Superior temporal gyrus (tissue), 1 donor: ENCODE results near the gene TRIP13.

Experiments
- DNase-seq: peaks from one replicate; pipeline ENCODE4 v3.0.0-alpha.2; 2016; ENCODE audit errors: extremely low spot score

The TRIP13 gene

DNA sequence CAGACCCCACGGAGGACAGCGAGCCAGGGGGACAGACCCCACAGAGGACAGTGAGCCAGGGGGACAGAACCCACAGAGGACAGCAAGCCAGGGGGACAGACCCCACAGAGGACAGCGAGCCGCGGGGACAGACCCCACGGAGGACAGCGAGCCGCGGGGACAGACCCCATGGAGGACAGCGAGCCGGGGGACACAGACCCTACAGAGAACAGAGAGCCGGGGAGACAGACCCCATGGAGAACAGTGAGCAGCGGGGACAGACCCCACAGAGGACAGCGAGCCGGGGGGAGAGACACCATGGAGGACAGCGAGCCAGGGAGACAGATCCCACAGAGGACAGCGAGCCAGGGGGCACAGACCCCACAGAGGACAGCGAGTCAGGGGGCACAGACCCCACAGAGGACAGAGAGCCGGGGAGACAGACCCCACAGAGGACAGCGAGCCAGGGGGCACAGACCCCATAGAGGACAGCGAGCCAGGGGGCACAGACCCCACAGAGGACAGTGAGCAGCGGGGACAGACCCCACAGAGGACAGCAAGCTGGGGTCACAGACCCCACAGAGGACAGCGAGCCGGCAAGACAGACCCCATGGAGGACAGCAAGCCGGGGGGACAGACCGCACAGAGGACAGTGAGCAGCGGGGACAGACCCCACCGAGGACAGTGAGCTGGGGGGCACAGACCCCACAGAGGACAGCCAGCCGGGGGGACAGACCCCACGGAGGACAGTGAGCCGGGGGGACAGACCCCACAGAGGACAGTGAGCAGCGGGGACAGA, 37.5 kb upstream of the TRIP13 start:
- DNase-seq = no peak

DNA sequence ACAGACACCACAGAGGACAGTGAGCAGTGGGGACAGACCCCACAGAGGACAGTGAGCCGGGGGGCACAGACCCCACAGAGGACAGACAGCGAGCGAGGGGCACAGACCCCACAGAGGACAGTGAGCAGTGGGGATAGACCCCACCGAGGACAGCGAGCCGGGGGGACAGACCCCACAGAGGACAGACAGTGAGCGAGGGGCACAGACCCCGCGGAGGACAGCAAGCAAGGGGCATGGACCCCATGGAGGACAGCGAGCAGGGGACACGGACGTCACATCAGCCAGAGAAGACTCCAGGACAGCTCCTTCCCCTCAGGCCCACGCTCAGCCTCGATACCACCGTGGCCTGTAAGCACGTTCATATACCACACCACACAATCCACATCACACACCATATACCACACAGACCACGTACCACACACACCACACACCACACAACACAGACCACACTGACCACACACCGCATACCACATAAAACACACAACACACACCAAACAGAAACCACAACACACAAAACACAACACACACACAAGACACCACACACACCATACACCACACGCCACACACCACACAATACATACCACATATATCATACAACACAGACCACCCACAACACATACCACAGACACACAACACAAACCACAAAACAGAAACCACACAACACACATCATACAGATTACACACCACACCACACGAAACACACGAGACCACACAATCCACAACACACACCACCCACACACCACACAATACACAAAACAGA, 36.7 kb upstream of the TRIP13 start:
- DNase-seq = no peak

DNA sequence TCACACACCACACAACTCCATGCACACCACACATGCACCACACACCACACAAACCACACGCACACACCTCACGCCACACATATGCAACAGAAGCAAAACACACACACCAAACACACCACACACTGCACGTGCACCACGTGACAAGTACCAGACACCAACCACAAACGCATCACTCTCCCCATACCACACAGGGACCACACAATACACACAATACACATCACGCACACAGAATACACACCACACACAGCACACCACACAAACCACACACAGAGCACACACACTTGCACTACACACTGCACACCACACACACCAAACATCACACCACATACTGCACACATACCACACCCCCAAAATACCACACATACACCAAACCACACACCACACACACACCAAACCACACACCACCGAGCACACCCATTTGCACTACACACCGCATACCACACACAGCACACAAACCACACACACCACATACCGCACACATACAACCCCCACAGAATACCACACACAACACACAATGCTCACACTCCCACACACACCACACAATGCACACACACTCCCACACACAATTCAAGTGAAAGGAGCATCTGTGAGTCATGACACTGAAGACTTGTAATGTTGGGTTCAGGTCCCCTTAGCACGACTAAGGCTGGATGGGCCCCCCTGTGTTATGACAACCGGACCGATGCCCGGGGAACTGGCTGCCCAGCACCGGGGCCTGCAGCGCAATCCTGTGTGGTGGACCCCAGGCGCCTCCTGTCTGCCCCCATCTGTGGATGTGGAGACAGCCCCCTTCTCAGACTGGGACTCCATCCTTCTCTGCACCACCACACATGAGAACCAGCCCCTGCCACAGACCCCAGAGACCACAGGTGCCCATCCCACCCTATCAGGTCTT, 35.9 kb upstream of the TRIP13 start:
- no peak for DNase-seq

DNA sequence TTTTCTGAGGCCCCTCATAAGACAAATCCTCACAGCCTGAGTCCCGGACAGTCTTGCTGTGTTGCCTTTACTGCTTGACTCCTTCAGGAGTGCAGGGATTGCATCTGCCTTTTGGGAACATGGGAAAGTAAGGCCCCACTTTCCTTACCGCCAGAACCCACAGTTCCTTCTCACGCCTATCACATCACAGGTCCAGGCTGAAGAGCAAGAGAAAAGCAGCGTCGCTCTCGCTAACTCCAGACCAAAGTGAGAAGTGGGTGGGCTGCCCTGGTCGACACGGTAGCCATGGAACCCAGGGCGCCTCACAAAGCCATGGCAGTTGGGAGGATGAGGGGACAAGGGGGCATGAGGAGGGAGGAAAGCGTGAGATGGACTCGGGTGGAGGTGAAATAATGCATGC, 34.0 kb upstream of the TRIP13 start:
- DNase-seq = no peak

DNA sequence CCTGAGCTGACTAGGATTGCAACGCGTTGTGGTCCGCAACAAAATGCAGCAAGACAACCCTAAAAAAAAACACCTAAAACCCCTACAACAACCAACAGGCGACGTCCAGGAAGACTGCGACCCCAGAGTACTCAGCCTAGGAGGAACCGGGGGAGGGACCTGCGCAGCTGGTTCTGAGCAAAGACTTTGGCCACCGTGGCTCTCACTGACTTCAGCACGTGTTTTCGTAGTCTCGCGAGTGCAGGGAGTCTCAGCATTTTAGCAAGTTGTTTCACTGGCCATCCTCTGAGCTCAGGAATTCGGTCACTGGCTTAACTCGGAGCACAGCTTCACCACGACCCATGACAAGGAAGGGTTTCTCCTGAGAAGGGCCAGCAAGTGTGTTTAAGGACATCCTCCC, 33.3 kb upstream of the TRIP13 start:
- DNase-seq = no peak

DNA sequence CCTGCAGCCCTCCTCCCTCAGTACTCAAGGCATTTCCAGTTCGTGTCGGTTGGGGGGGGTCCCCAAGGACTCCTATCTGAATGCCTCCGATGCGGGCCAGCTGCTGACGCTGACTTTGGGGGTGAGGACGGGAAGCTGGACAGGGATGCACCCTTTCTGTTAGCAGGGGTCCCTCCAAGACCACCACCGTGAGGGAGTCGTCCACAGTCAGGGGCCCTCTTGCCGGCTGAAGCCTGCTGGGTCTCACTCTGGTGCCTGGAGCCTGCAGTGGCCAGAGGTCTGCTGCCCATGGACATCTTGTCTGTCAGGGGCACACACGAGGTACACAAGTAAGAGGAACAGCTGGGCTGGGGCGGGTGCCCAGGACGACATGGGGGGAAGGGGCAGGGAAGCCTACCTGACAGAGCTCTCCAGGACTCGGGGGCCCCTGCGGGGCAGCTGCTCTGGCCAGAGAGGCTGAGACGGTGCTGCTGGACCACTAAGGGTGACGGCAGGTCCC, 32.8 kb upstream of the TRIP13 start:
- DNase-seq = no peak

DNA sequence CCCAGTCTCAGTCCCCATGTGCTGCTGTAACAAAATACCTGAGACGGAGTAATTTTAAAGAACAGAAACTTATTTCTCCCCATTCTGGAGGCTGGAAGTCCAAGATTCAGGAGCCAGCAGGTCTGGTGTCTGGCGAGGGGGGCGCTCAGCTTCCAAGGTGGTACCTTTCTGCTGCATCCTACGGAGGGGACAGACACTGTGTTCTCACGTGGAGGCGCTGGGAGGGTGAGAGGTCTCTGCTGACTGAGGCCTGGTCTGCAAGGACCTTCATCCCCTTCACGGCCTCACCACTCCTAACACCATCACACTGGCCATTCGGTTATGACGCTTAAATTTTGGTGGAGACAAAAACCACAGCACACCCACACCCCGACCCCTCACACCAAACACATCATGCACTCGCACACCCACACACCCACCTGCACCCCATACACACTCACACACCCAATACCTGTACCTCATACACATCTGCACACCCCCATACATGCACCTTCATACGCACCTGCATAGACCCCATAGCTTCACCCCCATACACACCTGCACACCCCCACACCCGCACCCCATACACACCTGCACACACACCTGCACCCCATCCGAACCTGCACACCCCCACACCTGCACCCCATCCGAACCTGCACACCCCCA, 32.1 kb upstream of the TRIP13 start:
- DNase-seq = no peak

DNA sequence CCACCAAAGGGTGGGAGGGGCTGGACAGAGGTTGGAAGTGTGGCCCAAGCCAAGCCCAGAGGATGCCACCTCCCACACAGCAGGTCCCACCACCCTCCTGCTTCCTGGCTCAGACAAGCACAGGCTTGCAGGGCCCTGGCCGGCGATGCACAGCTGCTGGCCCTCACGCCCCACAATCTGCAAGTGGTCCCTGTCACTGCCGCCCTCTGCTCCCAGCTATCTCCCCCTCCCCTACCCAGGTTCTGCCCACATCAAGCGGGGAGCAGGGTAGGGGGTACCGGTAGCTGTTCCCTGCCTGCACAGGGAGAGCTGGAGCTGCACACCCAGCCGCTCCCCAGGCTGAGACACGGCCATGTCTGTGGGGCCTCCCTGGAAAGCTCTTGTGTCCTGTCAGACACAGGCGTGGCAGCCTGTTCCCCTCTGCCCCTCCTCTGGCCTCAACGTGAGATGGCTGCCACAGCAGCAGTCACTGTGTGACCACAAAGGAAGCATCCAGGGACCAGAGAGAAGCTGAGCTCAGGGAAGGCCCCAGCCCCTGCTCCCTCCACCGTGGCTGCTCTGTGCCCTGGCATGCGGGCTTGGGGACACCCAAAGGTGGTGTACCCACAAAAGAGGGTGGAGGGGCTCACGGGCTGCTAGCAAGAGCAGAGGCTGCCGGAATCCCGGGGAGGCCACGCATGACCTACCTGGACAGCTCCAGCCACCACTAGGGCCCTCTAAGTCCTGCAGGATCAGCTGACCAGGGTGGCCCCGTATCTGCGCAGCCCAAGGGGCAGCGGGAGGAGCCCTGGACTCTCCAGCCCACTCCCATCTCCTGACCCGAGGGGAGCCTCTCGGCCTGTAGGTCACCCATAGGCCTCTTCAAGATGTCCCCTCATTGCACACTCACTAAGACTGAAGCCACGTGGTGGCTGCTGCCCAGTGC, 31.0 kb upstream of the TRIP13 start:
- no peak for DNase-seq

DNA sequence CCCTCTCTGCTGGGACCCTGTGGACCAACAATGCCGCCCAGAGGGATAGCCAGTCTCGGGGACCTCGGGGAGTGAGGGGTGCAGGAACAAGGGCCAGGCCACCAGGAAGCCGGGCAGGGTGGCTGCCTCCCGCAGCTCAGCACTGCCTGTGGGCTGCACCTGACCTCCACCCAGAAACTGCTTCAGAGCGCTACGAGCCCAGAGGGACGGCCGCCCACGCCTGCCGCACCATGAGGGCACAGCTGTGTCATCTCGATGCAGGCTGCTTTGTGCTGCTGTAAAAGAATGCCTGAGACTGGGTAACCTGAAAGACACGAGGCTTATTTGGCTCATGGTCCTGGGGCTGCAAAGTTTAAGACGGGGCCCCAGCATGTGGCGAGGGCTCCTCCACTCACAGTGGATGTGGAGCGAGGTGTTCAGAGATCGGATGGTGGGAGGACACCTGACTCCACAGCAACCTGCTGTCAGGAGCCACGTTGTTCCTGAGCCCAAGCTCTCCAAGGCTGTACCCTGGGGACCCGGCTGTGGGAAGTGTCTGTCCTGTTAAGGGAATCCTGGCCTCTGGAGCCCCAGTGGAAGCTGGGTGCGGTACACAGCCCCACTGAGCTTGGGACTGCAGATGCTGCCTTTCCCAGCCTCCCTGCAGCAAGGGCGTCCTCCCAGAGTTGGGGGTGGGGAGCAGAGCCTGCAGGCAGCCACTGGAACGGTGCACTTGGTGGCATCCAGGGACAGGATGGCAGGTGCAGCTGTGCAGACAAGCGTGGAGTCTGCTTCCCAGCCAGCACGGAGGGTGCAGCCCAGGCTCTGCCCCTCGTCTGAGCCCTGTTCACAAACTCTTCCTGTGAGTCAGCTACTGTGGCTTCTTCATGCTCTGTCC, 30.1 kb upstream of the TRIP13 start:
- DNase-seq = no peak

DNA sequence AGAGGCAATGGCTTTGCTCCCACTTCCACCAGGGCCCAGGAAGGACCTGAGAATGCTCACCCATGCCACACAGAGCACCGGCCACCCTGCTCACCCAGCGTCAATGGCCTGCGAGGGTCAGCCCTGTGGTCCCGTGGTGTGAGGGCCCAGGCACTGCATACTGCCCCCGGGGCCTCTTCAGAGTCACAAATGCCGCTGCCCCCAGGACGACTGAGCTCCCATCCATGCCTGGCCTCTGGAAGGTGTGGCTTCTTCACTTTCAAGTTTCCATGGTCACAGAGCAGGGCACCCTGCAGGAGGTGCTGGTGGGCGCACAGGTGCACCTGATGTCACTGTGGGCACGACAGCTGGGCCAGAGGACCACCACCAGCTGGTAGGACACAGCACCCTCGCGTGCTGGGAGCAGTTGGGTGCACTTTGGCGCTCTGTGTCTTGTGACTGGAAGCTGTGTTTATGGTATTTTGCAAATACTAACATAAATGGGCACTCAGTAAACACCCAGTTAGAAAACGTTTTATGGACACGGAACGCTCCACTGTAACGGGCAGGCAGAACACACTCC, 29.4 kb upstream of the TRIP13 start:
- no peak for DNase-seq

DNA sequence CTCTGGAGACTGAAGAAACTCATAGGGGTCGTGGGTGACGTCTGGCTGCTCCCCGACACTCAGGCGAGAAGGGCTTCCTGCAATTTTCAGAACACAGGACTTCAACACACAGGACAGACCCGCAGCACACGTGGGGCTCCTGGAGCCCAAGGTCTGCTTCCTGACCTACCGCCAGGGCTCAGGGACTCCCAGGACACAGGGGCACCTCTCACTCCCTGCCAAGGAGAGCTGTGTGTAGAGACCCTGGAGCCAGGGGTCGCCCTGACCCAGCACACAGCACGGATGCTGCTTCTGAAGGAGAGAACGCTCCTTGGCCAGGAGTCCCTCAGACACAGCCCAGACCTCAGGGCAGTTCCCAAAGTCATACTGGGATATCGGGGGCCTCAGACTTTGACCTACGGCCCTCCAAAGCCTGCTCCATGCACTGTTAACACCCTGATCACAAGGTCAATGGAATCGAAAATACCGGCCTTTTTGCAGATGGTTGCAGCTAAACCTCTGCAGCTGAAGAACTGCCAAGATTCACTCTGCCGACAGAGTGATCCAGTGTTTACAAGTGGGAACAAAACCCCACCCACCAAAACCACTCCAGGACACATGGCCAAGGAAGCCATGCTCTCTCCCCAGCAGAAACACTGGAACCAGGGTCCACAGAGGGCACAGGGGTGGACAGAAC, 28.1 kb upstream of the TRIP13 start:
- no peak for DNase-seq

DNA sequence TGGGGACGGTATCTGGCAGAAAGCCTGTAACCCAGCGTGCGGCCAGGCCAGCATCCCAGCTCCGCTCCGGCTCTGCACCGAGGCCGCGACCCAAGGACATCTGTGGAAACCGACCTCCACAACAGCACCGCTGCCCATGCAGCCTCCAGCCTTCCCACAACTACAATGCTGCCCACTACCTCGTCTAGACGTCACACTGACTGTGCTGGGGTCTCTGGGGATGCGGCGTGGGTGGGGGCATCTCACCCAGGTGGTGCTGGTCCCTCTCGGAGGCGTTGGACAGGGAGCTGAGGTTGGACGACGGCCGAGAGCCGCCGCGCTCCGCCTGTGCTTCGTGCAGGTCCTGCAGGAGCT, 27.5 kb upstream of the TRIP13 start:
- no peak for DNase-seq

DNA sequence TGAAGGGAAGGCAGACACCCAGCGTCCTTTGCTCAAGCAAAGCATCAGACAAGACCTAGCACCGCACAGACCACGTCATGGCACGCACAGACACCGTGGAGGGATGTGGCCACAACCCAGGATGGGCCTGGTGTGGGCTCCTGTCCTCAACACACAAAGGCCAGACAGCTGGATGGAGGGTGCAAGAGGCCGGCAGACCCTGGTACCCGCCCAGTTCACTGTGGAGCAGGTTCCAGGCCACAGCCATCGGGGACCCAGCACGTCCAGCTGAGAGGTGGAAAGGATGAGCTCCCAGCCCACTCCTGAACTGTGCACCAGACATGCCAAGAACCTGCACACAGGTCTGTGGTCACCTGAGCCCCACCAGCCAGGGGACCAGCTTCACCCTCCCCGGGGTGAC, 26.9 kb upstream of the TRIP13 start:
- no peak for DNase-seq

DNA sequence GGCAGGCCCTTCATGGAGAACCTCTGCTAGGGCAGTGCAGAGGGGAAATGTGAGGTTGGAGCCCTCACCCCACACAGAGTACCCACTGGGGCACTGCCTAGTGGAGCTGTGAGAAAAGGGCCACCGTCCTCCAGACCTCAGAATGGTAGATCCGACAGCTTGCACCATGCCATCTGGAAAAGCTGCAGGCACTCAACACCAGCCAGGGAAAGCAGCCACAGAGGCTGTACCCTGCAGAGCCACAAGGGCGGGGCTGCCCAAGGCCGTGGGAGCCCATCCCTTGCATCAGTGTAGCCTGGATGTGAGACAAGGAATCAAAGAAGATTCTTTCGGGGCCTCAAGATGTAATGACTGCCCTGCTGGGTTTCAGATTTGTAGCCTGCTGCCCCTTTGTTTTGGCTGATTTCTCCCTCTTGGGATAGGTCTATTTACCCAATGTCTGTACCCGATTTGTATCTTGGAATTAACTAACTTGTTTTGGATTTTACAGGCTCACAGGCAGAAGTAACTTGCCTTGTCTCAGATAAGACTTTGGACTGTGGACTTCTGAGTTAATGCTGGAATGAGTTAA, 25.3 kb upstream of the TRIP13 start:
- no peak for DNase-seq

DNA sequence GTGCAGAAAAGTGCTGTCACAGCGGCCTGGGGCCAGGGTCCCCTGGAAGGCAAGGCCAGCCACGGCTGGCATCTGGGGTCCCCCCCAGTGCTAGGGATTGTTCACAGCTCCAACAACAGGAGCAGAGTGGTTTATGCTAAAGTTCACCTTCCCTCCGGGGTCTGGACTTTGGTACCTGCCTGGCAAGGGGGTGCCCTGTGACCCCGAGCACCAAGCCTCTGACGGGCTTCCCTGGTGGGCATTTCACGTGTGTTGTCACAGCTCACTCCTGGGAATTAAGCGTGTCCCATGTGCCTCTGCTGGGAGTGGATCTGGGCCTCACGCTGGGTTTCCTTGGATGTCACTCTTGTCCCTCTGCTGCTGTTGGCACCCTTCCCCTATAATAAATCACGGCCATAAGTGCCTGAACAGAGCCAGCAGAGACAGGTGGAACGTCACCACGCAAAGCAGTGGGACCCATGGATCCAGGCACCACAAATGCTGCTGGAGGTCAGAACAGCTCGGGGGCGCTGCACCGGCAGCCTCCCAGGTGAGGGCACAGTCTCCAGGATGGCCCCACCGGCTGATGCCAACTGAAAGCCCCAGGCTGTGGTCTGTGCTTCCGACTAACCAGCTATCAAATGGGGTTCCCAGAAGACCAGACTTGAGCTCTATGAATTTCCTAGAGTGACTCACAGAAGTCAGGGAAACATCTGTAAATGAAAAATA, 24.1 kb upstream of the TRIP13 start:
- DNase-seq = no peak

DNA sequence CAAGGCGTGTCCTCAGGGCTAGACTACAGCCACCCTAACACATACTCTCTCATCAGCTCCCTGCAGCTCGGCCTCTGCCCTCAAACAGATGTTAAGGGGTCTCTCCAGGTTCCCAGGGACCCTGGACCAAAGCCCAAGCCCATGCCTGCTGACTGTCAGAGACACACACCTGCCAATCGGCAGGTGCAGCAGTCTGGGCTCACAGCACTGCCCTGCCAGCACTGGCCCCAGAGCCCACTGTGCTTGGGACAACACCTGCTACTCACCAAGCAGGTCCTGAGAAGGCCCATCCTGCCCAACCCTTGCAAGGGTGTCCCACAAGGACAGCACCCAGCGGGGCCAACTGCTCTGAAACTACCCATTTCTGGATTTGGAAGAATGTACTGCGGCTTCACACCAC, 21.7 kb upstream of the TRIP13 start:
- DNase-seq = no peak

DNA sequence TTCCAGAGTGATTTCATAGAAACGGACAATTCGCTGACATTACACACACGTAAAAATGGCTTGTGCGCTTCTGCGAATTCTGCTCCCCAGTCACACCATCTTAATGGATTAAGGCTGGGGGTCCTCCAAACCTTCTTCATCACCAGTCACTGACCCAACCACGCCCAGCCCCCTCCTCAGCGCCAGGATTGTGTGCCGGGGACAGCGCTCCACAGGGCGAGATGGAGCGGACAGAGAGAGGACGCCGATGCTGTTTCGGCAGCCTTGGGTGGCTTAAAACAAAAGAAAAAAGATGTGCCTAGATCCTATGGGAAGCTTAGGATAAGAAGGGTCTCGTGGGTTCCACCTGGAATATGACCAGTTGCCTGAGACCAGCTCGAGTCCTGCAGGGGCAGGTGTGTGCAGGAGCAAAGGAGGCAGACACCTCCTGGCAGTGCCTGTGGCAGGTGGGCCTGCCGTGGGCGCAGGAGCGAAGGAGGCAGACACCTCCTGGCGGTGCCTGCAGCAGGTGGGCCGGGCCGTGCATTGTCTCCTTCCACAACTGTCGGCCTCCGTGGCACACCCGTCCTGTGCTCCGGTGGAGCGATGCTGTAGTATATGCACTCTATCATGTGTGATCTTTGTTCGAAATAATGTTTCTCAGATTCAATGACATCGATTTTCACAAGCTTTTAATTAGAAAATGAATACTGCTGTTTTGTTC, 20.9 kb upstream of the TRIP13 start:
- no peak for DNase-seq
